BJ (cell line): ENCODE data around the gene CIBAR2. TPM values are rescaled to one million over a fixed set of nuclear protein-coding genes. Genes with fewer than 3 reads are reported as not detected.

ENCODE experiments used
- CTCF ChIA-PET: fragments of 350-600 bp; formaldehyde crosslinking; extraction: SDS; loops from one replicate; lab custom pipeline; 2021; ENCODE audit warnings: antibody characterized with exemption, inconsistent platforms; lab: Yijun Ruan, JAX
- POLR2A ChIA-PET: fragments of 300-600 bp; sonication (Branson Sonifier 250); formaldehyde crosslinking; extraction: SDS; loops from one replicate; lab custom pipeline; 2021; ENCODE audit warnings: antibody characterized with exemption; lab: Charles Lee
- DNase-seq: peaks from one replicate; pipeline ENCODE4 v3.0.0-alpha.2; 2011; ENCODE audit warnings: low read depth
- H3K27me3 ChIP-seq: 2 replicates; pipeline ENCODE4 v1.6.0; 2011; ENCODE audit warnings: low read length; ENCODE audit not compliant: control insufficient read depth, insufficient read depth
- H3K36me3 ChIP-seq: 2 replicates; pipeline ENCODE4 v1.5.1; 2011; ENCODE audit warnings: low read length; ENCODE audit not compliant: control insufficient read depth, insufficient read depth
- H3K4me3 ChIP-seq: 2 replicates; pipeline ENCODE4 v1.5.1; 2011; ENCODE audit warnings: low read depth, mild to moderate bottlenecking, control low read depth, low read length
- CTCF ChIP-seq: IDR thresholded peaks from 2 replicates; pipeline ENCODE4 v1.5.1; 2011; ENCODE audit warnings: low read depth, mild to moderate bottlenecking, control low read depth, inconsistent platforms, low read length, moderate library complexity; ENCODE audit not compliant: insufficient read depth
- polyA plus RNA-seq: library from polyadenylated mRNA; depleted of rRNA; stranded (reverse); fragments of >200 nt; gene quantifications from 2 replicates; pipeline ENCODE4 v1.2.3, GENCODE V29; 2011

The CIBAR2 gene
- polyA plus RNA-seq, 1 experiment: 0.05 TPM

- CTCF ChIA-PET: no interaction called here
- POLR2A ChIA-PET: no interaction called here
- no peak overlapping the region for H3K4me3 ChIP-seq
- no peaks in the 10 kb centered on the region for H3K27me3 ChIP-seq
- DNase-seq: no peak
- H3K36me3 ChIP-seq: no peaks in the 10 kb centered on the region
- TF ChIP-seq CTCF: no peak
Measured at GRCh38 chr16:85133290-85133599, 21.0 kb upstream of the CIBAR2 start.

GRCh38 chr16:85132456-85133289 is 20.4 kb upstream of the CIBAR2 start:
- TF ChIP-seq CTCF: no peak
- no peaks in the 10 kb centered on the region for H3K27me3 ChIP-seq
- no peaks in the 10 kb centered on the region for H3K36me3 ChIP-seq
- ChIA-PET CTCF (no interaction called here), POLR2A (no interaction called here)
- no peak overlapping the region for H3K4me3 ChIP-seq
- DNase-seq: no peak

GRCh38 chr16:85130705-85131028 is 18.4 kb upstream of the CIBAR2 start:
- CTCF ChIA-PET: interaction anchor here (0.7 kb wide), 1 partner anchor 144 kb away, joined by 3 read pairs; no protein-coding TSS in a partner anchor

DNA sequence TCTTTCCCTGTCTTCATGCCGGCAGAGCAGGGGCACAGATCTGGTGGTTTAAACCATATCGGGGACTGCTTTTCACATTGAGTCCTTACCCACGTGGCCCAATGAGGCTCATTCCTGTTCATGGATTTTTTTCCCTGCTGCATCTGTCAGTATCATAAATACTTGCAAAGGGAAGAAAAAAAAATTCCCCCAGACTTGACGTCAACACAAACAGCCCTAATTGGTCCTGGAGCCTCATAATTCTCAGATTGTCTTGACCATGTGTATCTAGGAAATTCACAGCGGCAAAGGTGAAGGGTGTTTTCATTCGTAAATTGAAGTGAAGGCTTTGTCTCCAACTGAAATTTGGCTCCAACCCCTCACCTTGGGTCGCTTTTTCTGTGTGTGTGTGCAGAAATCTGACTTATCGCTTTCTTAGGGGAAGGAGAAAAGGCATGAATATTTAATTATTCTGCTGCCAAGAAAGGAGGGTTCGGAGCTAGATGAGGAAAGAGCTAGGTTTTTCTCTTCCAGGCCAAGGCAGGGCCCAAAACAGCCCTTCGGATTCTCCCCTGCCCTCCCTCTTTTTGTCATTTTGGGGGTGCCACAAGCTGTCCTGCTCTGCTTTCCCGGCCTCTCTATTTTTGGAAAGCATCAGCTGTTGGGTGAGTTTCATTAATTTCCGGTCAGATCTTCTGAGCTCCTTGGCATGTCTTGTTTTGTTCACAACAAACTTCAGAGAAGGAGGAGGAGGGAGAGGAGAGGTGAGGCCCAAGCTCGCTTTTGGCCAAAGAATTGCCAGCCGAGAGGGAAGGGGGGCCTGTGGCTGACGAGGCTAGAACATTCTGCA is 17.8 kb upstream of the CIBAR2 start:
- no peaks in the 10 kb centered on the region for H3K27me3 ChIP-seq
- no peak for DNase-seq
- no peak for TF ChIP-seq CTCF
- no peak overlapping the region for H3K4me3 ChIP-seq
- H3K36me3 ChIP-seq: no peaks in the 10 kb centered on the region
- ChIA-PET CTCF (interaction anchor here (0.7 kb wide), 1 partner anchor 145 kb away, joined by 3 read pairs; no protein-coding TSS in a partner anchor), POLR2A (no interaction called here)

More at GRCh38 chr16:85130705-85131028, 18.4 kb upstream of the CIBAR2 start:
- TF ChIP-seq CTCF: no peak
- Histone ChIP-seq H3K36me3 (no peaks in the 10 kb centered on the region), H3K4me3 (no peak overlapping the region), H3K27me3 (no peaks in the 10 kb centered on the region)
- POLR2A ChIA-PET: no interaction called here
- DNase-seq: no peak
